HG03159 (cell line): ENCODE data around the gene HECW1.
"Not testable (repeated sequence)": the region's sequence is repeated elsewhere in the genome, so short reads cannot be mapped to it uniquely, and the experiment has no call there.

Source experiments
- ATAC-seq: cut with Tn5 transposase; IDR thresholded peaks from one replicate; pipeline ENCODE4 v1.9.1; 2021; ENCODE audit warnings: mild to moderate bottlenecking, moderate library complexity; ENCODE audit not compliant: unreplicated experiment

HECW1 gene

GRCh38 chr7:43111630-43112458 lies 603 bp upstream of the HECW1 start:
- ATAC-seq, result no peak

GRCh38 chr7:43112941-43113621 lies 634 bp downstream of the HECW1 start:
- ATAC-seq, result no peak

- ATAC-seq, result no peak
Measured at GRCh38 chr7:43113622-43114457, 1.4 kb downstream of the HECW1 start.

GRCh38 chr7:43114458-43114780 lies 2.0 kb downstream of the HECW1 start:
- ATAC-seq, result no peak

GRCh38 chr7:43116451-43116850 lies 4.0 kb downstream of the HECW1 start:
- ATAC-seq, result no peak

GRCh38 chr7:43117095-43117494 lies 4.6 kb downstream of the HECW1 start:
- no peak for ATAC-seq

GRCh38 chr7:43117861-43118260 lies 5.4 kb downstream of the HECW1 start:
- no peak for ATAC-seq

GRCh38 chr7:43118313-43118712 lies 5.9 kb downstream of the HECW1 start:
- no peak for ATAC-seq

GRCh38 chr7:43119371-43120075 lies 7.1 kb downstream of the HECW1 start:
- no peak for ATAC-seq

- no peak for ATAC-seq
Measured at GRCh38 chr7:43121973-43122372, 9.5 kb downstream of the HECW1 start.

GRCh38 chr7:43123457-43123856 lies 11.0 kb downstream of the HECW1 start:
- no peak for ATAC-seq

GRCh38 chr7:43124388-43124787 lies 11.9 kb downstream of the HECW1 start:
- ATAC-seq, result no peak

- no peak for ATAC-seq
Measured at GRCh38 chr7:43130347-43130746, 17.9 kb downstream of the HECW1 start.

GRCh38 chr7:43135129-43135528 lies 22.7 kb downstream of the HECW1 start:
- ATAC-seq, result no peak

- ATAC-seq, result no peak
Measured at GRCh38 chr7:43136064-43136463, 23.6 kb downstream of the HECW1 start.

- not testable (repeated sequence) for ATAC-seq
Measured at GRCh38 chr7:43137121-43137744, 24.8 kb downstream of the HECW1 start.

GRCh38 chr7:43137811-43138210 lies 25.4 kb downstream of the HECW1 start:
- no peak for ATAC-seq

GRCh38 chr7:43138710-43139109 lies 26.3 kb downstream of the HECW1 start:
- ATAC-seq, result no peak

- no peak for ATAC-seq
Measured at GRCh38 chr7:43139137-43139536, 26.7 kb downstream of the HECW1 start.

GRCh38 chr7:43140186-43140585 lies 27.7 kb downstream of the HECW1 start:
- no peak for ATAC-seq

GRCh38 chr7:43141091-43141490 lies 28.6 kb downstream of the HECW1 start:
- ATAC-seq, result no peak
